SH-SY5Y (cell line): ENCODE measurements around the gene HAT1.

Source experiments
- GATA2 ChIP-seq: IDR thresholded peaks from 2 replicates; pipeline ENCODE4 v1.6.1; 2011; ENCODE audit warnings: mild to moderate bottlenecking, low read depth, low read length
- GATA3 ChIP-seq: IDR thresholded peaks from 2 replicates; pipeline ENCODE4 v1.6.1; 2011; ENCODE audit warnings: low read depth, mild to moderate bottlenecking, low read length, moderate library complexity

DNA sequence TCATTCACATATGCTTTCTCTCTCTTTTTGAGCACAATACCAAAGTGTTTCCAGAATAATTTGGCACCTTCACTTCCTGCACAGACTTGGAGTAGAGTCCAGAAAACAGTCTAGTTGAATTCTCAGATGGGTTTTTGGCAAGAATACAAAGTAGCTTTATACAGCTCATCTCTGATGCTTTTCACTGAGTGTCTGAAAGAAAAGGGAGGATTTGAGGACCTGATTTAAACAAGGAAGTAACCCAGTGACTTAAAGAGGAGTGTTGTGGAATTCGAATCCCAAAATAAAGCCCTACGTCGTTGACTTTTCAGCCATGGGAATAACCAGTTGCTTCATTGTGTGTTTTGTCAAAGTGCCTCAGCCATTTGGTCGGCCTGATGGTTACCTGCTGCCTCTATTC lies 109.3 kb downstream of the HAT1 start:
- no peak for TF ChIP-seq GATA2
- TF ChIP-seq GATA3 = no peak
